HUES6 (cell line): ENCODE measurements around the gene PPY.

Source experiments
- H3K27ac ChIP-seq: 2 replicates; pipeline ENCODE4 v1.7.0; 2013; ENCODE audit warnings: low read depth, mild to moderate bottlenecking, low read length, inconsistent platforms
- H3K27me3 ChIP-seq: 2 replicates; pipeline ENCODE4 v1.6.1; 2013; ENCODE audit warnings: low read length; ENCODE audit not compliant: control insufficient read depth, insufficient read depth
- H3K36me3 ChIP-seq: 2 replicates; pipeline ENCODE4 v1.6.1; 2013; ENCODE audit warnings: low read length; ENCODE audit not compliant: control insufficient read depth, insufficient read depth
- H3K4me1 ChIP-seq: 2 replicates; pipeline ENCODE4 v1.6.1; 2013; ENCODE audit warnings: low read length; ENCODE audit not compliant: control insufficient read depth, insufficient read depth
- H3K4me3 ChIP-seq: 2 replicates; pipeline ENCODE4 v1.5.1; 2013; ENCODE audit warnings: low read depth, low read length
- H3K9ac ChIP-seq: one replicate; pipeline ENCODE4 v1.6.1; 2013; ENCODE audit warnings: mild to moderate bottlenecking, low read length
- H3K9me3 ChIP-seq: 2 replicates; pipeline ENCODE4 v1.6.1; 2013; ENCODE audit warnings: low read depth, low read length; ENCODE audit not compliant: control insufficient read depth, insufficient read depth

PPY gene

DNA sequence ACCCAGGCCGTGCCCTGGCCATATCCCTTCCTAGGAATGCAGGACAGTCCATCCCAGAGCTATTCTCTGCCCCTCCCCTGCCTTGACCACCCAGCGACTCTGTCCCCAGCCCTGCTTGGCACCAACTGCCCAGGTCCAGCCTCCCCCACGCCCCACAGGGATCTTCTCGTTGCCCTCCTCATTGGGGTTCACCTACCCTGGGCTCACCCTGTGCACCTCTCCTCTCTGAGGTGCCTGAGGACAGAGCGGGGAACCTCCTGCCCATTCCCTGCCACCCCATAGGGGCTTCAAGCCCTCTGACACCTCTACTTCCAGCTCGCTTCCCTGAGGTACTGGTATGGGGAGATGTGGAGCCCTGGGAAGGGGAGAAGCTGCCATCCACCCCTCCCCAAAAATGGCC, 28.7 kb downstream of the PPY start:
- peaks cover 30% of the 10 kb centered on the region for H3K27me3 ChIP-seq

DNA sequence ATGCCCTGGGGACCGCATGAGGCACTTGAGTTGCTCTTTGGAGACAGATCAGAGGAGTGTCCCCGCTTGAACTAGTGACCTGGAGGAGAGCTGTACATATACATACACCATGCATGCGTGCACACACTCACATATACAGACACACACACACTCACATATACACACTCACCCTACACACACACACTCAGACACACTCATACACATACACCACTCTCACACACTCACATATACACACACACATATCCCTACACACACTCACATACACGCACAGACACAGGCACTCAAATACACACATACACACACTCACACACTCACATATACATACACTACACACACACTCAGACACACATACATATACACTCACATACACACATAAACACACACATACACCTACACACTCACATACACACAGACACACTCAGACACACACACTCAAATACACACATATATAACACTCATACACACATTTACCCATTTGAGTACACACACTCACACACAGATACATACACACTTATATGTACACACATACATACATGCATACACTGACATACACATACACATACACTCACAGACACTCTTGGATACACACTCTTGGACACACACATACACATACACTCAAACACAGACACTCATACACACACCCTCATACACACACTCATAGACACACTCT, 29.5 kb downstream of the PPY start:
- no peak overlapping the region for H3K27ac ChIP-seq
- no peak overlapping the region for H3K9ac ChIP-seq
- no peaks in the 10 kb centered on the region for H3K36me3 ChIP-seq
- peaks cover 34% of the 10 kb centered on the region for H3K27me3 ChIP-seq
- no peaks in the 10 kb centered on the region for H3K9me3 ChIP-seq
- H3K4me1 ChIP-seq, result peaks cover 12% of the 10 kb centered on the region; the same call in 1 of the 2 replicates
- no peak overlapping the region for H3K4me3 ChIP-seq

More for the DNA sequence above, 28.7 kb downstream of the PPY start:
- Histone ChIP-seq H3K9ac (no peak overlapping the region), H3K36me3 (no peaks in the 10 kb centered on the region), H3K4me1 (peaks cover 12% of the 10 kb centered on the region; the same call in 1 of the 2 replicates), H3K27ac (no peak overlapping the region), H3K4me3 (no peak overlapping the region), H3K9me3 (no peaks in the 10 kb centered on the region)

GRCh38 chr17:43911904-43912303, 30.4 kb downstream of the PPY start:
- no peak overlapping the region for H3K27ac ChIP-seq
- H3K36me3 ChIP-seq, result no peaks in the 10 kb centered on the region
- no peak overlapping the region for H3K4me3 ChIP-seq
- no peaks in the 10 kb centered on the region for H3K9me3 ChIP-seq
- H3K9ac ChIP-seq, result no peak overlapping the region
- H3K27me3 ChIP-seq, result peaks cover 27% of the 10 kb centered on the region
- peaks cover 5% of the 10 kb centered on the region; the same call in 1 of the 2 replicates for H3K4me1 ChIP-seq

- H3K9ac ChIP-seq, result no peak overlapping the region
- no peaks in the 10 kb centered on the region for H3K36me3 ChIP-seq
- H3K4me3 ChIP-seq, result no peak overlapping the region
- peaks cover 38% of the 10 kb centered on the region for H3K27me3 ChIP-seq
- H3K4me1 ChIP-seq, result peaks cover 15% of the 10 kb centered on the region
- no peak overlapping the region for H3K27ac ChIP-seq
- H3K9me3 ChIP-seq, result no peaks in the 10 kb centered on the region
Measured at GRCh38 chr17:43909537-43910231, 32.6 kb downstream of the PPY start.

DNA sequence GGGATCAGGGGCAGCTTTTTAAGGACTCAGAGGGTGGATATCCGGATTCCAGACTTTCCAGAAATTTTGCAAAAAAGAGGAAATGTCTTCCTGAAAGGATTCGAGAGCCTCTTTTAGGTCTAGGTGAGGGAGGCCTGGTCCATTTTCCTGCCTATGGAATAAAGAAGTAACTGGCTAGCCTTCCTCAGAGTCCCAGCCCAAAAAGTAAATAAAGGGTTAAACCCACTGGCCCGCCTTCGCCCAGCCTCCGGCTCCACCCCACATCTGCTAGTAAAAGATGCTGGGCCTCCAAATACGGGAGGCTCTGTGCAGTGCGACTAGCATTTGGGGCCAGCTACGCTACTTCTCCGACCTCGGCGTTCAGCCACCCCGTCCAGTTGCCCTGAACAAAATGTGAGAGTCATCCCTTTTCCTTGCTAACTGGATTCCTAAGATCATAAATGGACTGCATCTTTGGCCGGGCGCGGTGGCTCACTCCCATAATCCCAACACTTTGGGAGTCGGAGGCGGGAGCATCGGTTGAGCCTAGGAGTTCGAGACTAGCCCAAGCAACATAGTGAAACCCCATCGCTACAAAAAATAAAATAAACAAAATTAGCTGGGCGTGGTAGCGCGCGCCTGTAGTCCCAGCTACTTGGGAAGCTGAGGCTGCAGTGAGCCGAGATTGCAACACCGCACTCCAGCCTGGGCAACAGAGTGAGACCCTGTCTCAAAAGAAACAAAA, 34.1 kb downstream of the PPY start:
- Histone ChIP-seq H3K27ac (no peak overlapping the region), H3K9ac (no peak overlapping the region)

GRCh38 chr17:43907425-43907981, 34.8 kb downstream of the PPY start, which contains the start of gene MPP2:
Gene MPP2, minus strand, starts transcription at chr17:43907536. Its CDS starts 3,076 bp downstream, at chr17:43904460.
- peak within 1 kb of the TSS; percentile 75 for H3K4me3 ChIP-seq
- H3K27me3 ChIP-seq, result peaks cover 51% of the 10 kb centered on the region
- H3K9me3 ChIP-seq, result no peaks in the 10 kb centered on the region
- H3K9ac ChIP-seq, result peak within 1 kb of the TSS; percentile 40
- H3K4me1 ChIP-seq, result peaks cover 18% of the 10 kb centered on the region
- H3K27ac ChIP-seq, result no peak within 1 kb of the TSS
- no peaks in the 10 kb centered on the region for H3K36me3 ChIP-seq

More for the DNA sequence above, 34.1 kb downstream of the PPY start:
- Histone ChIP-seq H3K4me3 (peak overlapping the region; percentile 75), H3K9me3 (no peaks in the 10 kb centered on the region), H3K4me1 (peaks cover 18% of the 10 kb centered on the region), H3K27me3 (peaks cover 51% of the 10 kb centered on the region), H3K36me3 (no peaks in the 10 kb centered on the region)

- H3K4me3 ChIP-seq, result peak overlapping the region; percentile 75
- H3K36me3 ChIP-seq, result no peaks in the 10 kb centered on the region
- H3K4me1 ChIP-seq, result peaks cover 18% of the 10 kb centered on the region
- H3K27ac ChIP-seq, result no peak overlapping the region
- H3K9ac ChIP-seq, result no peak overlapping the region
- no peaks in the 10 kb centered on the region for H3K9me3 ChIP-seq
- H3K27me3 ChIP-seq, result peaks cover 53% of the 10 kb centered on the region
Measured at GRCh38 chr17:43906951-43907424, 35.3 kb downstream of the PPY start.

GRCh38 chr17:43905985-43906852, 36.1 kb downstream of the PPY start:
- Histone ChIP-seq H3K9ac (peak overlapping the region; percentile 22), H3K36me3 (no peaks in the 10 kb centered on the region), H3K27me3 (peaks cover 55% of the 10 kb centered on the region), H3K4me3 (peak overlapping the region; percentile 75), H3K4me1 (peaks cover 26% of the 10 kb centered on the region), H3K27ac (no peak overlapping the region), H3K9me3 (no peaks in the 10 kb centered on the region)

DNA sequence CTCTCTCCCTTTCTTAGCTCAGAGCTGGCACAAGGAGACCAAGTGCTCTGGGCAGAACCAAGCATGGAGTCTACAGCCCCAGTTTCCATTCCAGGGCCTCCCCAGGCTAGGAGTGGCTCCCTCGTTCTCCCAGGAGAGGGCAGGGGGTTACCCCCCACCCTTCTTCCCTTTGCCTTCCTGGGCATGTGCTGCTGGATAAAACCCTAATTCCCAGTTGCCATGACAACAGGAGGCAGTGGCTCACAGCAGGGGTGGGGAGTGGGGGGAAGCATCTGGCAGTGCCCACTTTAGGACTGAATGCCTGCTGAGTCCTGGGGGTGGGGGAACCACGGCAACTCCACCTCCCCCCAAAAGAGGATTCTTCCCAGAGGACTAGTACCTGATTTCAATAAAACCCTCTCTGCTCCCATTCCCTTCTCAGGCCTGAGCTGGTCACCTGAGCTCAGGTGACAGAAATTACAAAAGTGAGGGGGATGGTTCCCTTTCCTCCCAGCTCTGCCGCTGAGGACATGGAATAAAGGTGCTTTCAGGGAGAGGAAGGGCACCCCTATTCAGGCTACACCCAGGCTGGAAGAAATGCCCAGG, 36.8 kb downstream of the PPY start:
- Histone ChIP-seq H3K4me3 (peak overlapping the region; percentile 75), H3K36me3 (no peaks in the 10 kb centered on the region), H3K9ac (no peak overlapping the region)

More for the DNA sequence above, 36.8 kb downstream of the PPY start:
- peaks cover 32% of the 10 kb centered on the region for H3K4me1 ChIP-seq
- peaks cover 61% of the 10 kb centered on the region for H3K27me3 ChIP-seq
- H3K9me3 ChIP-seq, result no peaks in the 10 kb centered on the region
- no peak overlapping the region for H3K27ac ChIP-seq
